ENCODE data around the gene TLR9. TPM values are rescaled to one million over a fixed set of nuclear protein-coding genes. Genes with fewer than 3 reads are reported as not detected.
A peak's percentile ranks its signal among the peaks of the same experiment; 100 is the strongest.

Gene TLR9
- total RNA-seq, 1 experiment from 2014 or later, result not detected

DNA sequence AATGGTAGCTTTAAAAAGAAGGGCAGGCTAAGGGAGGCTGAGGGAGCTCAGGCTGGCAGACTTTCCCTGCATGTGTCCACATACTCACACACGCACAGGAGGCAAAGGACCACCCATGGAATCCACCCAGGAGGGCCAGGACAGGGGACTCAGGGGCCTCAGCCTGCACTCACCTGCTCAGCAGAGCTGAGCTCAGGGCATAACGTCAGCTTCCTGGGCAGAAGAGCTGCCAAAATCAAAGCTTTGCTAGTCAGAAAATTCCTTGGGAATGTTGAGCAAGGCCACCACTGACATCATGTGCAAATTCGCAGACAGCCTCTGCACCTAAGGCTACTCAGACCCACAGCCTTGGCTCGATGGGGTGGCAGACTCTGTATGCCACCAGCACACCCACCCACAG is 43.9 kb downstream of the TLR9 start:
- Mint-ChIP-seq H3K27ac (no peak overlapping the region), H3K27me3 (ENCODE audit: low read depth) (peaks cover 10% of the 10 kb centered on the region; the same call in 1 of the 2 replicates), H3K4me3 (no peak overlapping the region), H3K9me3 (no peaks in the 10 kb centered on the region), H3K4me1 (peaks cover 15 to 17% of the 10 kb centered on the region in 2 experiments), H3K36me3 (ENCODE audit: insufficient read depth in 1 of 3, low read depth in 3 of 3) (no peaks in the 10 kb centered on the region)
- Histone ChIP-seq H3K4ac (ENCODE audit: low read depth, low read length) (no peak overlapping the region), H2BK5ac (ENCODE audit: insufficient read length, low read length) (no peak overlapping the region), H2AK5ac (ENCODE audit: insufficient read length, low read length) (no peak overlapping the region), H3K27me3 (ENCODE audit: insufficient read depth, low read length) (no peaks in the 10 kb centered on the region), H2BK120ac (ENCODE audit: low read depth, low read length, poor library complexity, severe bottlenecking) (no peak overlapping the region), H3K14ac (ENCODE audit: insufficient read depth, low read length) (peak overlapping the region; percentile 66; the same call in 1 of the 2 replicates), H3T11ph (ENCODE audit: low read length) (no peak overlapping the region), H3K23ac (ENCODE audit: insufficient read length, low read depth, low read length) (no peak overlapping the region), H3K4me2 (ENCODE audit: insufficient read depth, insufficient read length, low read length) (no peak overlapping the region), H3K56ac (ENCODE audit: insufficient read length, low read depth, low read length) (no peak overlapping the region), H4K8ac (replicated peaks; ENCODE audit: insufficient read length, low read depth, low read length) (no peak overlapping the region), H3K79me1 (ENCODE audit: insufficient read depth, low read depth, low read length, poor library complexity, severe bottlenecking) (no peaks in the 10 kb centered on the region), H2AFZ (ENCODE audit: low read length) (no peak overlapping the region), H4K20me1 (ENCODE audit: control insufficient read depth, insufficient read depth, insufficient read length) (no peaks in the 10 kb centered on the region), H4K91ac (ENCODE audit: insufficient read length, low read depth, low read length) (no peak overlapping the region), H2BK12ac (ENCODE audit: insufficient read length, low read depth, low read length) (no peak overlapping the region), H4K5ac (ENCODE audit: insufficient read length, low read depth, low read length) (no peak overlapping the region), H3K79me2 (ENCODE audit: insufficient read depth, low read length) (no peaks in the 10 kb centered on the region), H2BK20ac (ENCODE audit: low read depth, low read length, poor library complexity, severe bottlenecking) (no peak overlapping the region), H3K4me1 (ENCODE audit: insufficient read depth, low read length) (no peaks in the 10 kb centered on the region), H3K23me2 (ENCODE audit: insufficient read length, low read depth, low read length, poor library complexity, severe bottlenecking) (no peaks in the 10 kb centered on the region), H3K9ac (ENCODE audit: extremely low read depth, insufficient read length, low read length) (no peak overlapping the region), H3K9me3 (ENCODE audit: control insufficient read depth, low read depth, low read length) (no peaks in the 10 kb centered on the region), H2BK15ac (ENCODE audit: low read depth, low read length) (no peak overlapping the region), H3K27ac (ENCODE audit: insufficient read length, low read depth, low read length) (no peak overlapping the region), H3K18ac (ENCODE audit: insufficient read length, low read depth, low read length) (no peak overlapping the region)
- WGBS (ENCODE audit: extremely low coverage, insufficient read length, low lambda C conversion rate), result no CpG with 5 or more reads among the region's 4 CpGs
- TF ChIP-seq CTCF (conservative IDR thresholded peaks at IDR 0.05), result no peak
- no peak for DNase-seq
